K562 (cell line): ENCODE results near the gene RNF17. TPM values are rescaled to one million over a fixed set of nuclear protein-coding genes. Genes with fewer than 3 reads are reported as not detected.

Source experiments
- ATAC-seq: fragments of 200-7000 bp; cut with Tn5 transposase; 3 replicates; pipeline ENCODE4 v1.9.1; 2020; ENCODE audit warnings: moderate library complexity
- BruUV-seq: library from RNA; stranded (reverse); fragments of 400-500 nt; replicated peaks from 2 replicates; lab custom pipeline; 2021; lab: Mats Ljungman, UMichigan
- CTCF ChIA-PET: fragments of 300-600 bp; formaldehyde crosslinking; extraction: SDS; loops from one replicate; lab custom pipeline; 2021; ENCODE audit warnings: low intra/inter-chr PET ratio; lab: Yijun Ruan, JAX
- POLR2A ChIA-PET: fragments of 300-600, 350-650 bp; sonication (Branson Sonifier 250); formaldehyde crosslinking; extraction: SDS; loops from one replicate; lab custom pipeline; 2021; ENCODE audit warnings: antibody characterized with exemption, inconsistent platforms; lab: Yijun Ruan, JAX
- DNase-seq, 4 experiments: peaks; one replicate each; pipeline versions ENCODE4 v3.0.0 to v3.0.0-alpha.2; 2011 to 2018; ENCODE audit warnings: low spot score in 3 of 4, mixed read lengths in 3 of 4; ENCODE audit errors: extremely low read depth in 1 of 4
- FAIRE-seq: peaks from 2 replicates; lab custom pipeline; 2011; peaks lifted over from hg19 to GRCh38; lab: Jason Lieb, UNC
- H2AFZ ChIP-seq: 2 replicates; pipeline ENCODE4 v1.6.0; 2011; ENCODE audit warnings: low read depth, low read length, control low read depth, inconsistent platforms
- H3K27ac ChIP-seq: fragments of 200-600 bp; 3 replicates; pipeline ENCODE4 v1.8.0; 2011; ENCODE audit warnings: low read depth, mild to moderate bottlenecking, control low read depth, inconsistent platforms, low read length, moderate library complexity, mixed read lengths; ENCODE audit errors: extremely low read depth
- H3K27me3 ChIP-seq, 2 experiments: fragments of 300-600 bp in 1 of 2; 2 replicates in 1 of 2; 3 replicates in 1 of 2; pipeline versions ENCODE4 v1.6.0 to v1.8.0; 2011; ENCODE audit warnings: inconsistent platforms in 2 of 2, low read length in 2 of 2, mild to moderate bottlenecking in 1 of 2, mixed read lengths in 1 of 2, moderate library complexity in 1 of 2; ENCODE audit not compliant: control insufficient read depth in 2 of 2, insufficient read depth in 2 of 2
- H3K36me3 ChIP-seq: fragments of 300-600 bp; 3 replicates; pipeline ENCODE4 v1.8.0; 2011; ENCODE audit warnings: mild to moderate bottlenecking, low read length, inconsistent platforms; ENCODE audit not compliant: control insufficient read depth, insufficient read depth
- H3K4me1 ChIP-seq, 2 experiments: fragments of 200-600 bp in 1 of 2; replicated peaks in 1 of 2; 2 replicates in 1 of 2; 3 replicates in 1 of 2; pipeline versions ENCODE4 v1.5.1 to v1.8.0; 2011; ENCODE audit warnings: inconsistent platforms in 2 of 2, low read length in 2 of 2, mild to moderate bottlenecking in 1 of 2, mixed read lengths in 1 of 2, moderate library complexity in 1 of 2; ENCODE audit not compliant: control insufficient read depth in 2 of 2, insufficient read depth in 2 of 2
- H3K4me2 ChIP-seq: 2 replicates; pipeline ENCODE4 v1.6.1; 2011; ENCODE audit warnings: low read length, control low read depth, inconsistent platforms, mixed read lengths; ENCODE audit not compliant: insufficient read depth
- H3K4me3 ChIP-seq: fragments of 200-600 bp; sonication (generic), shearing (Covaris generic); 2 replicates; pipeline ENCODE4 v1.5.1; 2016; ENCODE audit warnings: control low read depth, inconsistent platforms
- H3K79me2 ChIP-seq: fragments of 200-600 bp; 3 replicates; pipeline ENCODE4 v1.8.0; 2011; ENCODE audit warnings: low read length, inconsistent platforms; ENCODE audit not compliant: control insufficient read depth, insufficient read depth
- H3K9ac ChIP-seq, 2 experiments: 2 replicates each; pipeline versions ENCODE4 v1.6.0 to v1.6.1; 2011; ENCODE audit warnings: low read depth in 2 of 2, low read length in 2 of 2, control low read depth in 1 of 2, inconsistent platforms in 1 of 2, mild to moderate bottlenecking in 1 of 2, mixed read lengths in 1 of 2; ENCODE audit not compliant: insufficient read depth in 1 of 2
- H3K9me1 ChIP-seq: one replicate; pipeline ENCODE4 v1.6.0; 2011; ENCODE audit warnings: inconsistent platforms, mild to moderate bottlenecking, low read length, moderate library complexity; ENCODE audit not compliant: control insufficient read depth, insufficient read depth
- H3K9me3 ChIP-seq: replicated peaks from 2 replicates; pipeline ENCODE4 v1.5.1; 2011; ENCODE audit warnings: low read depth, low read length, inconsistent platforms; ENCODE audit not compliant: control insufficient read depth, insufficient read depth
- H4K20me1 ChIP-seq: replicated peaks from 2 replicates; pipeline ENCODE4 v1.6.1; 2011; ENCODE audit warnings: low read length, inconsistent platforms, mixed read lengths; ENCODE audit not compliant: control insufficient read depth, insufficient read depth
- CHCHD3 ChIP-seq: fragments of 250-450 bp; sonication (Bioruptor Pico); IDR thresholded peaks from 2 replicates; pipeline ENCODE4 v2.1.2; 2022; ENCODE audit warnings: mild to moderate bottlenecking
- DMBX1 ChIP-seq: fragments of 250-450 bp; sonication (Bioruptor Pico); IDR thresholded peaks from 2 replicates; pipeline ENCODE4 v1.8.0; 2022; ENCODE audit warnings: inconsistent platforms, mild to moderate bottlenecking, moderate library complexity, borderline replicate concordance
- POLR3G ChIP-seq: IDR thresholded peaks from 2 replicates; pipeline ENCODE4 v1.6.1; 2011; ENCODE audit not compliant: insufficient read length, insufficient replicate concordance; ENCODE audit errors: extremely low read depth
- RFX7 ChIP-seq: fragments of 250-450 bp; sonication (Bioruptor Pico); IDR thresholded peaks from 2 replicates; pipeline ENCODE4 v1.5.1; 2021; ENCODE audit warnings: mild to moderate bottlenecking
- WGBS: fragments of 100-300 bp; shearing (Covaris generic); methylation state at CpG from one replicate; pipeline ENCODE4 v1.1.6; 2016; ENCODE audit warnings: low coverage, mixed read lengths; ENCODE audit not compliant: insufficient coverage; ENCODE audit errors: missing lambda C conversion rate; 5-methylcytosine and 5-hydroxymethylcytosine counted together
- in situ Hi-C: fragments of 300-500 bp; cut with MboI; formaldehyde crosslinking; loops from 4 replicates; pipeline ENCODE4 v1.15.0; 2018; ENCODE audit warnings: inconsistent platforms, mixed read lengths
- intact Hi-C: fragments of 100-400 bp; cut with micrococcal nuclease; formaldehyde crosslinking; loops from 2 replicates; pipeline ENCODE4 v1.14.2; 2022
- polyA plus RNA-seq, 8 experiments: library from polyadenylated mRNA; depleted of rRNA in 4 of 8; stranded (reverse) in 5 of 8; unstranded in 3 of 8; fragments of >200 nt; fragmentation: Nextera tagmentation in 2 of 8; fragmentation: Illumina TruSeq in 1 of 8; extraction: Ambion mirVana in 2 of 8; extraction: Trizol in 1 of 8; gene quantifications; 2 replicates each; pipeline versions ENCODE4 v1.2.1 to v1.2.3, GENCODE V29; 2011 to 2014; ENCODE audit warnings: inconsistent platforms in 1 of 8, missing spikeins in 1 of 8
- total RNA-seq, 7 experiments: library from RNA; depleted of rRNA in 6 of 7; stranded (reverse); fragments of >200 nt in 6 of 7; fragmentation: Illumina TruSeq in 2 of 7; extraction: Trizol in 2 of 7; gene quantifications; 2 replicates each; pipeline versions ENCODE4 v1.2.1 to v1.2.3, GENCODE V29; 2011 to 2021; ENCODE audit warnings: low replicate concordance in 1 of 7
- TF ChIP-seq, protein P1 (sequence below): sonication (generic); IDR thresholded peaks from 2 replicates; pipeline ENCODE4 v1.6.1; 2016
- TF ChIP-seq, protein P2 (sequence below): fragments of 450-650 bp; formaldehyde crosslinking; IDR thresholded peaks from 2 replicates; pipeline ENCODE4 v1.4.0; 2020; ENCODE audit warnings: mild to moderate bottlenecking, moderate library complexity
- TF ChIP-seq, protein P3 (sequence below): fragments of 450-650 bp; IDR thresholded peaks from 2 replicates; pipeline ENCODE4 v1.6.1; 2017; ENCODE audit warnings: antibody characterized with exemption, mild to moderate bottlenecking

Gene RNF17
- total and polyA plus RNA-seq, 9 of the 15 experiments (the other 6 are each of a cell fraction or from before 2014, with no cell fraction given) = 0.11 to 0.90 (median 0.58) TPM

DNA sequence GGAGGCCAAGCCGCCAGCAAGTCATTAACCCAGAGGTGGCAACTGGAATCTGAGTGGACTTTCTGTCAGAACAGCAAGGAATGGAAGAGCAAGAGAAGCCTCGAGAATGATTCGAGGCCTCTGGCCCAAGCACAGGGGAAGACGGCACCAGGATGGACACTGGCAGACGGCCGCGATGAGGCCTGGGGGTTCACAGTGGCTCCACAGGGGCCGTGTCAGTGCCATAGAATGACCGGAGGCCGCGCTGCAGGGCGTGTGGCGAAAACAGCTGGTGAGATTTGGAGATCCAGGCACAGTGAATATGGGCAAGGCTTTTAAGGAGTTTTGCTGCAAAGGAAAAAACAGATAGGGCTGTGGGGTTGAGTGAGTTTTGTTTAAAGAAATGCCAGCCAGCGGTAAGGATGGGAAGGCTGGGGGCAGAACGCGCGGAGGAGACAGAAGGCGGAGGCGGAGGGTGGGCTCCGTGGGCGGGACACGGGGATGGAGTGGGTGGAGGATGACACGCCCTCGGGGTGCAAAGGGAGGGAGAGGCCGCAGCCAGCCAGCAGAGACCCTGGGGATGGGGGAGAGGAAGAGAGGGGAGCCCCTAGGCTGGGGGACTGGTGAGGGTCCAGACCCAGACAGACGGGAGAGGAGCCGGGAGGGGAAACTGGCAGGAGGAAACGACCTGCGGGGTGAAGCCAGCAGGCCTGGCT lies 130.5 kb downstream of the RNF17 start:
- intact Hi-C loops (no loop called here), in situ Hi-C loops (no loop called here)
- Histone ChIP-seq H3K79me2 (no peaks in the 10 kb centered on the region; the same call in 2 of the 3 replicates), H3K9ac (no peak overlapping the region; a peak in 1 of 4 replicates), H3K36me3 (peaks cover 81% of the 10 kb centered on the region; the same call in 2 of the 3 replicates), H3K4me3 (no peak overlapping the region), H3K4me1 (peaks cover 0 to 9% of the 10 kb centered on the region in 2 experiments; a peak in 2 of 5 replicates), H3K9me1 (no peaks in the 10 kb centered on the region), H3K27me3 (no peaks in the 10 kb centered on the region), H2AFZ (no peak overlapping the region), H3K27ac (no peak overlapping the region), H3K4me2 (no peak overlapping the region), H3K9me3 (no peaks in the 10 kb centered on the region), H4K20me1 (no peaks in the 10 kb centered on the region)
- 97% methylated on average over 8 of the region's 29 CpGs for WGBS
- POLR2A ChIA-PET = no interaction called here
- TF ChIP-seq, protein P1, sequence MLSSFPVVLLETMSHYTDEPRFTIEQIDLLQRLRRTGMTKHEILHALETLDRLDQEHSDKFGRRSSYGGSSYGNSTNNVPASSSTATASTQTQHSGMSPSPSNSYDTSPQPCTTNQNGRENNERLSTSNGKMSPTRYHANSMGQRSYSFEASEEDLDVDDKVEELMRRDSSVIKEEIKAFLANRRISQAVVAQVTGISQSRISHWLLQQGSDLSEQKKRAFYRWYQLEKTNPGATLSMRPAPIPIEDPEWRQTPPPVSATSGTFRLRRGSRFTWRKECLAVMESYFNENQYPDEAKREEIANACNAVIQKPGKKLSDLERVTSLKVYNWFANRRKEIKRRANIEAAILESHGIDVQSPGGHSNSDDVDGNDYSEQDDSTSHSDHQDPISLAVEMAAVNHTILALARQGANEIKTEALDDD = no peak
- TF ChIP-seq RFX7 (CRISPR knock-in tag) (no peak), CHCHD3 (no peak), DMBX1 (CRISPR knock-in tag) (no peak), POLR3G (no peak)
- TF ChIP-seq, protein P2, sequence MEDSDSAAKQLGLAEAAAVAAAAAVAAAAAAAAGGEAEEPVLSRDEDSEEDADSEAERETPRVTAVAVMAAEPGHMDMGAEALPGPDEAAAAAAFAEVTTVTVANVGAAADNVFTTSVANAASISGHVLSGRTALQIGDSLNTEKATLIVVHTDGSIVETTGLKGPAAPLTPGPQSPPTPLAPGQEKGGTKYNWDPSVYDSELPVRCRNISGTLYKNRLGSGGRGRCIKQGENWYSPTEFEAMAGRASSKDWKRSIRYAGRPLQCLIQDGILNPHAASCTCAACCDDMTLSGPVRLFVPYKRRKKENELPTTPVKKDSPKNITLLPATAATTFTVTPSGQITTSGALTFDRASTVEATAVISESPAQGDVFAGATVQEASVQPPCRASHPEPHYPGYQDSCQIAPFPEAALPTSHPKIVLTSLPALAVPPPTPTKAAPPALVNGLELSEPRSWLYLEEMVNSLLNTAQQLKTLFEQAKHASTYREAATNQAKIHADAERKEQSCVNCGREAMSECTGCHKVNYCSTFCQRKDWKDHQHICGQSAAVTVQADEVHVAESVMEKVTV (CRISPR knock-in tag) = no peak
- TF ChIP-seq, protein P3, sequence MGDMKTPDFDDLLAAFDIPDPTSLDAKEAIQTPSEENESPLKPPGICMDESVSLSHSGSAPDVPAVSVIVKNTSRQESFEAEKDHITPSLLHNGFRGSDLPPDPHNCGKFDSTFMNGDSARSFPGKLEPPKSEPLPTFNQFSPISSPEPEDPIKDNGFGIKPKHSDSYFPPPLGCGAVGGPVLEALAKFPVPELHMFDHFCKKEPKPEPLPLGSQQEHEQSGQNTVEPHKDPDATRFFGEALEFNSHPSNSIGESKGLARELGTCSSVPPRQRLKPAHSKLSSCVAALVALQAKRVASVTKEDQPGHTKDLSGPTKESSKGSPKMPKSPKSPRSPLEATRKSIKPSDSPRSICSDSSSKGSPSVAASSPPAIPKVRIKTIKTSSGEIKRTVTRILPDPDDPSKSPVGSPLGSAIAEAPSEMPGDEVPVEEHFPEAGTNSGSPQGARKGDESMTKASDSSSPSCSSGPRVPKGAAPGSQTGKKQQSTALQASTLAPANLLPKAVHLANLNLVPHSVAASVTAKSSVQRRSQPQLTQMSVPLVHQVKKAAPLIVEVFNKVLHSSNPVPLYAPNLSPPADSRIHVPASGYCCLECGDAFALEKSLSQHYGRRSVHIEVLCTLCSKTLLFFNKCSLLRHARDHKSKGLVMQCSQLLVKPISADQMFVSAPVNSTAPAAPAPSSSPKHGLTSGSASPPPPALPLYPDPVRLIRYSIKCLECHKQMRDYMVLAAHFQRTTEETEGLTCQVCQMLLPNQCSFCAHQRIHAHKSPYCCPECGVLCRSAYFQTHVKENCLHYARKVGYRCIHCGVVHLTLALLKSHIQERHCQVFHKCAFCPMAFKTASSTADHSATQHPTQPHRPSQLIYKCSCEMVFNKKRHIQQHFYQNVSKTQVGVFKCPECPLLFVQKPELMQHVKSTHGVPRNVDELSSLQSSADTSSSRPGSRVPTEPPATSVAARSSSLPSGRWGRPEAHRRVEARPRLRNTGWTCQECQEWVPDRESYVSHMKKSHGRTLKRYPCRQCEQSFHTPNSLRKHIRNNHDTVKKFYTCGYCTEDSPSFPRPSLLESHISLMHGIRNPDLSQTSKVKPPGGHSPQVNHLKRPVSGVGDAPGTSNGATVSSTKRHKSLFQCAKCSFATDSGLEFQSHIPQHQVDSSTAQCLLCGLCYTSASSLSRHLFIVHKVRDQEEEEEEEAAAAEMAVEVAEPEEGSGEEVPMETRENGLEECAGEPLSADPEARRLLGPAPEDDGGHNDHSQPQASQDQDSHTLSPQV = no peak
- BruUV-seq = no TSS peak
- no peak for DNase-seq
- ATAC-seq = no peak
- no peak for FAIRE-seq
- CTCF ChIA-PET = no interaction called here
